ENCODE results near the gene RABAC1.

DNA sequence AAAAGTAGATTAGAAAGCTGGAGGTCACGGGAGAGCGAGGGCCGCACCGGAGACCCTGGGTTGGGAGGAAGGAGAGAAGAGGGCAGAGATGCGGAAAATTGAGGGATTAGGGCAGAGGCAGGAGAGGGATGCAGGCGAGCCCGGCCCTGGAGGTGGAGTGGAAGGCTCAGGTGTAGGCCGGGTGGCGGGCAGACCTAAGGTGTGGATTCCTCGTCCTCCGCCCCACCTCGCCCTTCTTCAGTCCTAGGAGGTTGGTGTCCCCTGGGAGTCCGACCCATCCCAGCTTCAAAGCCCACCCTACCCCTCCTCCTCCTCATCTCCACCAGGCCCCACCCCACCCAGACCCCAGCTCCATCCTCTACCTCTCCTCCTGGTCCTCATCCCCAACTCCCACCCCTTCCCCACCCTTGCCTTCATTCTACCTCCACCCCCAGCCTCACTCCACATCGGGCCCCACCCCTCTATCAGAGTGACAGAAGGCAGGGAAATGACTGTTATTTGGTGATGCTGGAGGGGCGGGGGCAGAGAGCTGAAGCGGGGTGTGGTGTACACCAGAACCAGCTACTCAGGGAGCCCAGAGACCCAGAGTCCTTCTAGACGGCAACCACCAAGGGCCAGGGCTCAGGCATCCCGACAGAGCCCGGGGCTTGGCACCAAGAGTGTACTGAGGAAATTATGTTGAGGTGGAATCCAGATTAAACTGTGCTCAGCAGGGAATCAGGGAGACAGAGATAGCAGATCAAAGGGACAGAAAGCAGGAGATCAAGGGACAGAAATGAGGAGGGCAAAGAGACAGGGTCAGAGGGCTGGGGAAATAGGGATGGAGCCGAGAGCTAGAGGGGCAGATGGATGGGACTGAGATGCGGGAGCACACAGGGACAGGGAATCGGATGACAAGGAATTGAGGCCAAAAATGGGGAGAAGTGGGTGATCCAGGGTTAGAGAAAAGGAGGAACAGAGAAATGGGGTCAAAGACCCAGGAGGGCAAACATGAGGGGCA, 37.2 kb downstream of the RABAC1 start:
- no peak for TF ChIP-seq POLR2A (IDR thresholded peaks at IDR 0.05)
- TF ChIP-seq, protein P1, sequence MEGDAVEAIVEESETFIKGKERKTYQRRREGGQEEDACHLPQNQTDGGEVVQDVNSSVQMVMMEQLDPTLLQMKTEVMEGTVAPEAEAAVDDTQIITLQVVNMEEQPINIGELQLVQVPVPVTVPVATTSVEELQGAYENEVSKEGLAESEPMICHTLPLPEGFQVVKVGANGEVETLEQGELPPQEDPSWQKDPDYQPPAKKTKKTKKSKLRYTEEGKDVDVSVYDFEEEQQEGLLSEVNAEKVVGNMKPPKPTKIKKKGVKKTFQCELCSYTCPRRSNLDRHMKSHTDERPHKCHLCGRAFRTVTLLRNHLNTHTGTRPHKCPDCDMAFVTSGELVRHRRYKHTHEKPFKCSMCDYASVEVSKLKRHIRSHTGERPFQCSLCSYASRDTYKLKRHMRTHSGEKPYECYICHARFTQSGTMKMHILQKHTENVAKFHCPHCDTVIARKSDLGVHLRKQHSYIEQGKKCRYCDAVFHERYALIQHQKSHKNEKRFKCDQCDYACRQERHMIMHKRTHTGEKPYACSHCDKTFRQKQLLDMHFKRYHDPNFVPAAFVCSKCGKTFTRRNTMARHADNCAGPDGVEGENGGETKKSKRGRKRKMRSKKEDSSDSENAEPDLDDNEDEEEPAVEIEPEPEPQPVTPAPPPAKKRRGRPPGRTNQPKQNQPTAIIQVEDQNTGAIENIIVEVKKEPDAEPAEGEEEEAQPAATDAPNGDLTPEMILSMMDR (IDR thresholded peaks at IDR 0.05), result no peak
- no peak for TF ChIP-seq POLR2AphosphoS5 (IDR thresholded peaks at IDR 0.05)
- no peak for TF ChIP-seq EP300 (IDR thresholded peaks at IDR 0.05)
